ENCODE measurements around the gene KRT78. TPM values are rescaled to one million over a fixed set of nuclear protein-coding genes. Genes with fewer than 3 reads are reported as not detected.

The KRT78 gene
- total RNA-seq, 2 donors from 2014 or later: not detected

- H3K4me3 ChIP-seq (ENCODE audit: low read length): no peak overlapping the region
- H3K27me3 Mint-ChIP-seq (ENCODE audit: insufficient read depth): peaks cover 16% of the 10 kb centered on the region
- no peak for TF ChIP-seq CTCF (conservative IDR thresholded peaks at IDR 0.05)
- no peaks in the 10 kb centered on the region for H3K27me3 ChIP-seq (ENCODE audit: control insufficient read depth, insufficient read depth, low read length, poor library complexity, severe bottlenecking)
- no peak for DNase-seq
- H3K4me1 Mint-ChIP-seq: no peaks in the 10 kb centered on the region
- no peaks in the 10 kb centered on the region for H3K36me3 Mint-ChIP-seq (ENCODE audit: low read depth)
- no peaks in the 10 kb centered on the region for H3K9me3 ChIP-seq (ENCODE audit: control insufficient read depth, low read length)
- H3K4me3 Mint-ChIP-seq: no peak overlapping the region
- H3K9me3 Mint-ChIP-seq: peaks cover 5% of the 10 kb centered on the region
- no peak overlapping the region for H3K27ac ChIP-seq (ENCODE audit: low read depth, low read length)
- H3K9ac ChIP-seq (ENCODE audit: extremely low read depth, low read length, poor library complexity, severe bottlenecking): no peak overlapping the region
- no peaks in the 10 kb centered on the region for H3K4me1 ChIP-seq (ENCODE audit: control insufficient read depth, insufficient read depth, low read length)
- H3K36me3 ChIP-seq (ENCODE audit: control insufficient read depth, insufficient read depth, low read length): no peaks in the 10 kb centered on the region
- H3K27ac Mint-ChIP-seq: no peak overlapping the region
These were observed 3.0 kb upstream of the KRT78 start for GRCh38 chr12:52851787-52852186.

GRCh38 chr12:52850681-52851080, 1.9 kb upstream of the KRT78 start:
- no peaks in the 10 kb centered on the region for H3K36me3 Mint-ChIP-seq (ENCODE audit: low read depth)
- Histone ChIP-seq H3K4me3 (ENCODE audit: low read length) (no peak overlapping the region), H3K36me3 (ENCODE audit: control insufficient read depth, insufficient read depth, low read length) (no peaks in the 10 kb centered on the region), H3K9ac (ENCODE audit: extremely low read depth, low read length, poor library complexity, severe bottlenecking) (no peak overlapping the region), H3K9me3 (ENCODE audit: control insufficient read depth, low read length) (no peaks in the 10 kb centered on the region), H3K27me3 (ENCODE audit: control insufficient read depth, insufficient read depth, low read length, poor library complexity, severe bottlenecking) (peaks cover 4% of the 10 kb centered on the region), H3K27ac (ENCODE audit: low read depth, low read length) (no peak overlapping the region), H3K4me1 (ENCODE audit: control insufficient read depth, insufficient read depth, low read length) (no peaks in the 10 kb centered on the region)
- 87 to 93% methylated on average over 3 to 5 of the region's 5 CpGs for WGBS, 2 experiments (ENCODE audit: insufficient coverage in 1 of 2, insufficient read length in 1 of 2)
- H3K27me3 Mint-ChIP-seq (ENCODE audit: insufficient read depth): peaks cover 16% of the 10 kb centered on the region
- DNase-seq: no peak
- TF ChIP-seq CTCF (conservative IDR thresholded peaks at IDR 0.05): no peak
- H3K4me1 Mint-ChIP-seq: no peaks in the 10 kb centered on the region
- H3K27ac Mint-ChIP-seq: no peak overlapping the region
- H3K9me3 Mint-ChIP-seq: peaks cover 4% of the 10 kb centered on the region
- no peak overlapping the region for H3K4me3 Mint-ChIP-seq

- Histone ChIP-seq H3K27ac (ENCODE audit: low read depth, low read length) (no peak overlapping the region), H3K36me3 (ENCODE audit: control insufficient read depth, insufficient read depth, low read length) (no peaks in the 10 kb centered on the region), H3K4me1 (ENCODE audit: control insufficient read depth, insufficient read depth, low read length) (no peaks in the 10 kb centered on the region), H3K27me3 (ENCODE audit: control insufficient read depth, insufficient read depth, low read length, poor library complexity, severe bottlenecking) (peaks cover 4% of the 10 kb centered on the region), H3K4me3 (ENCODE audit: low read length) (no peak overlapping the region), H3K9ac (ENCODE audit: extremely low read depth, low read length, poor library complexity, severe bottlenecking) (no peak overlapping the region), H3K9me3 (ENCODE audit: control insufficient read depth, low read length) (no peaks in the 10 kb centered on the region)
- WGBS, 2 experiments (ENCODE audit: insufficient coverage in 1 of 2, insufficient read length in 1 of 2): 85 to 94% methylated on average over 2 to 6 of the region's 6 CpGs
- H3K27me3 Mint-ChIP-seq (ENCODE audit: insufficient read depth): peaks cover 11% of the 10 kb centered on the region
- no peak overlapping the region for H3K27ac Mint-ChIP-seq
- H3K4me1 Mint-ChIP-seq: no peaks in the 10 kb centered on the region
- no peak for TF ChIP-seq CTCF (conservative IDR thresholded peaks at IDR 0.05)
- DNase-seq: no peak
- H3K4me3 Mint-ChIP-seq: no peak overlapping the region
- no peaks in the 10 kb centered on the region for H3K36me3 Mint-ChIP-seq (ENCODE audit: low read depth)
- H3K9me3 Mint-ChIP-seq: no peaks in the 10 kb centered on the region
These were observed 717 bp upstream of the KRT78 start for GRCh38 chr12:52849511-52849910.

Measured in endodermal cell (in vitro differentiated cells).